ENCODE data around the gene ECEL1. TPM values are rescaled to one million over a fixed set of nuclear protein-coding genes. Genes with fewer than 3 reads are reported as not detected.

Gene ECEL1
- total and polyA plus RNA-seq, 2 of the 4 experiments (the other 2 are of a cell fraction): not detected

- no peaks in the 10 kb centered on the region for H3K4me1 ChIP-seq (ENCODE audit: control insufficient read depth, insufficient read depth, low read length)
- H2AFZ ChIP-seq (replicated peaks; ENCODE audit: low read length, poor library complexity): no peak overlapping the region
- H2AK9ac ChIP-seq (replicated peaks; ENCODE audit: low read depth, low read length, poor library complexity): no peak overlapping the region
- no peak overlapping the region for H2BK5ac ChIP-seq (ENCODE audit: low read depth, low read length, poor library complexity, severe bottlenecking)
- no peaks in the 10 kb centered on the region for H3K36me3 ChIP-seq (ENCODE audit: control insufficient read depth, insufficient read depth, low read length)
- no peak overlapping the region for H3K14ac ChIP-seq (replicated peaks; ENCODE audit: low read depth, low read length)
- no peak overlapping the region for H3K4me3 ChIP-seq (ENCODE audit: insufficient read depth, low read depth, low read length)
- H2AK5ac ChIP-seq (ENCODE audit: low read depth, low read length): no peak overlapping the region
- H3K9me1 ChIP-seq (ENCODE audit: insufficient read depth, low read length): no peaks in the 10 kb centered on the region
- H2BK20ac ChIP-seq (ENCODE audit: low read depth, low read length): no peak overlapping the region
- POLR2A ChIA-PET (ENCODE audit: unreplicated experiment): no interaction called here
- H4K91ac ChIP-seq (ENCODE audit: insufficient read depth, low read depth, low read length): no peak overlapping the region
- no peak for DNase-seq
- H3K56ac ChIP-seq (ENCODE audit: extremely low read depth, insufficient read depth, low read length): no peak overlapping the region
- H3K9me3 ChIP-seq (ENCODE audit: control insufficient read depth, insufficient read depth, low read length): no peaks in the 10 kb centered on the region
- no peak overlapping the region for H3K4me2 ChIP-seq (ENCODE audit: low read depth, low read length)
- intact Hi-C loops (cut with micrococcal nuclease) (loop anchor here (10.0 kb wide), 1 partner anchor 600 kb away; no protein-coding TSS in a partner anchor), dilution Hi-C loops (cut with HindIII; ENCODE audit: low sequenced_read_pairs, unreplicated experiment) (no loop called here), in situ Hi-C loops (cut with MboI; ENCODE audit: low sequenced_read_pairs) (no loop called here)
- no peak overlapping the region for H2BK120ac ChIP-seq (ENCODE audit: low read depth, low read length)
- BruUV-seq (replicated peaks): no TSS peak
- CTCF ChIA-PET: no interaction called here
- no peak overlapping the region for H3K18ac ChIP-seq (ENCODE audit: low read depth, low read length)
- ATAC-seq (ENCODE audit: low read depth): no peak
- H4K20me1 ChIP-seq (ENCODE audit: insufficient read depth, low read length): no peaks in the 10 kb centered on the region
- H2BK15ac ChIP-seq (ENCODE audit: low read depth, low read length): no peak overlapping the region
- no CpG with 5 or more reads among the region's 2 CpGs for WGBS, 2 experiments (ENCODE audit: extremely low coverage in 2 of 2, insufficient read length in 1 of 2)
- H3K27ac ChIP-seq (ENCODE audit: insufficient read depth, low read length): no peak overlapping the region
- H4K5ac ChIP-seq (ENCODE audit: low read depth, low read length): no peak overlapping the region
- no peak overlapping the region for H3K9ac ChIP-seq (ENCODE audit: low read depth, low read length)
- peaks cover 63% of the 10 kb centered on the region for H3K27me3 ChIP-seq (ENCODE audit: control insufficient read depth, insufficient read depth, low read length)
- no peaks in the 10 kb centered on the region for H3K79me1 ChIP-seq (ENCODE audit: low read depth in 1 of 2, low read length in 2 of 2)
- no peak overlapping the region for H3K4ac ChIP-seq (ENCODE audit: low read depth, low read length)
- no peak overlapping the region for H3K23ac ChIP-seq (ENCODE audit: low read depth, low read length)
- TF ChIP-seq POLR2A (IDR thresholded peaks at IDR 0.05; ENCODE audit: low read depth, low read length): no peak
- TF ChIP-seq RCOR1 (IDR thresholded peaks at IDR 0.05; ENCODE audit: insufficient replicate concordance, low read length): no peak
- TF ChIP-seq SMC3 (IDR thresholded peaks at IDR 0.05; ENCODE audit: low read depth, low read length): no peak
- TF ChIP-seq FOS (IDR thresholded peaks at IDR 0.05; ENCODE audit: low read depth, low read length): no peak
- TF ChIP-seq RFX5 (IDR thresholded peaks at IDR 0.05; ENCODE audit: low read depth, low read length): no peak
- TF ChIP-seq CTCF (conservative IDR thresholded peaks at IDR 0.05; ENCODE audit: low read depth, low read length): no peak
- no peak for TF ChIP-seq CEBPB (IDR thresholded peaks at IDR 0.05; ENCODE audit: low read depth, low read length)
- no peak for TF ChIP-seq CHD1 (IDR thresholded peaks at IDR 0.05; ENCODE audit: low read depth, low read length)
- TF ChIP-seq USF2 (IDR thresholded peaks at IDR 0.05; ENCODE audit: low read depth, low read length): no peak
- TF ChIP-seq MXI1 (IDR thresholded peaks at IDR 0.05; ENCODE audit: borderline replicate concordance, low read depth, low read length): no peak
- TF ChIP-seq ELK1 (IDR thresholded peaks at IDR 0.05; ENCODE audit: borderline replicate concordance, low read depth, low read length): no peak
- H4K8ac ChIP-seq (ENCODE audit: low read depth in 2 of 2, low read length in 2 of 2): no peak overlapping the region
These were observed 16.8 kb upstream of the ECEL1 start for GRCh38 chr2:232504438-232504837.
